ENCODE measurements around the gene ATG16L2. TPM values are rescaled to one million over a fixed set of nuclear protein-coding genes. Genes with fewer than 3 reads are reported as not detected.

ATG16L2 gene
- total and polyA plus RNA-seq, 9 of the 15 experiments (the other 6 are each of a cell fraction or from before 2014, with no cell fraction given), result 0.18 to 11.2 (median 6.2) TPM

DNA sequence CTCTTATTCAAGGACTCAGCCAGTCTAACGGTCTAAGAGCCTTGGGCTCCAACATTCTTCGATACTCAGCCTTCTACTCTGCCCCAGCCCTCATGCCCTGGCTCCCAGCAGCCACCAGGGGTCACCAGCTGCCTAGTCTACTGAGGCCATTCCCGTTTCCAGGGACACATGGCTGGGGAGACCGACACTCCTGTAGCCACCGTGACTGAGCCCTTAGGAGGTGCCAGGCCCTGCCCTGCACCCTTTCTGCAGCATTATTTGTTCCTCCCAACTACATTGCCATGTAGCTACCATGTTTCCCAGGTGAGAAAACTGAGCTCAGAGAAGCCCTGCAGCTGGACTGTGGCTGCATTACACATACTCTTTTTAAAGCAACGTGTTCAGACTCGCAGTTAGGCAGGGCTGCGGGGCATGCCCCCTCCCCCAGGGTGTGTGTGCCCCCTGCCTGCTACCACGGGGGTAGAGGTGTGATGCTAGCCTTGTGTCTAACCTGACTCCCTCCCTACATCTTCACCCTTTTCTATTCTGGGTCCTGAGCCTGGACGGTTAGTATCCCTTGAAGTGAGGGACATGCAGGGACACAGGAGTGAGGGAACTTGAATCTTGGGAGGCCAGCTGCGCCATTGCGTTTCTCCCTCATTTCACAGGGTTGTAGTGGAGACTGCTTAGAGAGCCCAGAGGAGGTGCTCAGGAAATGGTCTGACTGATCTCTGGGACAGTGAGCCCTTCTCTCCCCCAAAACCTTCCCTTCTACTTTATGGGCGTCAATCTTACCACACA lies 17.5 kb downstream of the ATG16L2 start (continued):
- TF ChIP-seq, protein P1, sequence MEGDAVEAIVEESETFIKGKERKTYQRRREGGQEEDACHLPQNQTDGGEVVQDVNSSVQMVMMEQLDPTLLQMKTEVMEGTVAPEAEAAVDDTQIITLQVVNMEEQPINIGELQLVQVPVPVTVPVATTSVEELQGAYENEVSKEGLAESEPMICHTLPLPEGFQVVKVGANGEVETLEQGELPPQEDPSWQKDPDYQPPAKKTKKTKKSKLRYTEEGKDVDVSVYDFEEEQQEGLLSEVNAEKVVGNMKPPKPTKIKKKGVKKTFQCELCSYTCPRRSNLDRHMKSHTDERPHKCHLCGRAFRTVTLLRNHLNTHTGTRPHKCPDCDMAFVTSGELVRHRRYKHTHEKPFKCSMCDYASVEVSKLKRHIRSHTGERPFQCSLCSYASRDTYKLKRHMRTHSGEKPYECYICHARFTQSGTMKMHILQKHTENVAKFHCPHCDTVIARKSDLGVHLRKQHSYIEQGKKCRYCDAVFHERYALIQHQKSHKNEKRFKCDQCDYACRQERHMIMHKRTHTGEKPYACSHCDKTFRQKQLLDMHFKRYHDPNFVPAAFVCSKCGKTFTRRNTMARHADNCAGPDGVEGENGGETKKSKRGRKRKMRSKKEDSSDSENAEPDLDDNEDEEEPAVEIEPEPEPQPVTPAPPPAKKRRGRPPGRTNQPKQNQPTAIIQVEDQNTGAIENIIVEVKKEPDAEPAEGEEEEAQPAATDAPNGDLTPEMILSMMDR (IDR thresholded peaks at IDR 0.05 in 2 of 3, conservative IDR thresholded peaks at IDR 0.05 in 1 of 3; ENCODE audit: insufficient read depth in 2 of 3, low read depth in 1 of 3, low read length in 3 of 3), result peak; percentile 92 to 97 (median 96)
- TF ChIP-seq POLR2AphosphoS2 (IDR thresholded peaks at IDR 0.05; ENCODE audit: low read length) (peak; percentile 49; the same call in 1 of the 2 replicates), ZKSCAN8 (CRISPR knock-in tag; IDR thresholded peaks at IDR 0.05) (no peak), JUND (IDR thresholded peaks at IDR 0.05; ENCODE audit: borderline replicate concordance, low read depth, low read length) (peak; percentile 30; the same call in 1 of the 2 replicates), JUND (tag; IDR thresholded peaks at IDR 0.05; ENCODE audit: borderline replicate concordance, low read depth, low read length) (no peak), MYNN (IDR thresholded peaks at IDR 0.05) (peak; percentile 48; the same call in 1 of the 2 replicates), MYNN (CRISPR knock-in tag; IDR thresholded peaks at IDR 0.05) (no peak), RB1 (IDR thresholded peaks at IDR 0.05; ENCODE audit: low read depth) (peak; percentile 71), CREM (IDR thresholded peaks at IDR 0.05; ENCODE audit: low read depth) (0 out of 2 replicates have a peak, but pooled peaks have one; percentile 25), FOXO4 (CRISPR knock-in tag; IDR thresholded peaks at IDR 0.05) (no peak), BCL6 (CRISPR knock-in tag; IDR thresholded peaks at IDR 0.05) (no peak), MTA1 (IDR thresholded peaks at IDR 0.05; ENCODE audit: borderline replicate concordance) (no peak), YY1 (IDR thresholded peaks at IDR 0.05; ENCODE audit: borderline replicate concordance in 1 of 3, control insufficient read depth in 1 of 3, extremely low read depth in 1 of 3, insufficient read depth in 3 of 3, insufficient read length in 1 of 3, insufficient replicate concordance in 2 of 3, low read depth in 1 of 3, low read length in 2 of 3) (peak in 2 of 3 experiments; percentile 48 to 53), XRCC5 (IDR thresholded peaks at IDR 0.05; ENCODE audit: low read depth, low read length) (peak; percentile 81)
- TF ChIP-seq, protein P2, sequence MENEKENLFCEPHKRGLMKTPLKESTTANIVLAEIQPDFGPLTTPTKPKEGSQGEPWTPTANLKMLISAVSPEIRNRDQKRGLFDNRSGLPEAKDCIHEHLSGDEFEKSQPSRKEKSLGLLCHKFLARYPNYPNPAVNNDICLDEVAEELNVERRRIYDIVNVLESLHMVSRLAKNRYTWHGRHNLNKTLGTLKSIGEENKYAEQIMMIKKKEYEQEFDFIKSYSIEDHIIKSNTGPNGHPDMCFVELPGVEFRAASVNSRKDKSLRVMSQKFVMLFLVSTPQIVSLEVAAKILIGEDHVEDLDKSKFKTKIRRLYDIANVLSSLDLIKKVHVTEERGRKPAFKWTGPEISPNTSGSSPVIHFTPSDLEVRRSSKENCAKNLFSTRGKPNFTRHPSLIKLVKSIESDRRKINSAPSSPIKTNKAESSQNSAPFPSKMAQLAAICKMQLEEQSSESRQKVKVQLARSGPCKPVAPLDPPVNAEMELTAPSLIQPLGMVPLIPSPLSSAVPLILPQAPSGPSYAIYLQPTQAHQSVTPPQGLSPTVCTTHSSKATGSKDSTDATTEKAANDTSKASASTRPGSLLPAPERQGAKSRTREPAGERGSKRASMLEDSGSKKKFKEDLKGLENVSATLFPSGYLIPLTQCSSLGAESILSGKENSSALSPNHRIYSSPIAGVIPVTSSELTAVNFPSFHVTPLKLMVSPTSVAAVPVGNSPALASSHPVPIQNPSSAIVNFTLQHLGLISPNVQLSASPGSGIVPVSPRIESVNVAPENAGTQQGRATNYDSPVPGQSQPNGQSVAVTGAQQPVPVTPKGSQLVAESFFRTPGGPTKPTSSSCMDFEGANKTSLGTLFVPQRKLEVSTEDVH (IDR thresholded peaks at IDR 0.05; ENCODE audit: low read depth, partially characterized antibody), result peak; percentile 31

Measured in K562 (cell line).